AG04450 (cell line): ENCODE measurements around the gene TMEM132A. TPM values are rescaled to one million over a fixed set of nuclear protein-coding genes. Genes with fewer than 3 reads are reported as not detected.

Experiments
- CTCF ChIA-PET: fragments of 300-600, 350-600 bp; formaldehyde crosslinking; extraction: SDS; loops from one replicate; lab custom pipeline; 2022; ENCODE audit warnings: antibody characterized with exemption, inconsistent platforms; lab: Charles Lee
- POLR2A ChIA-PET: fragments of 350-600 bp; formaldehyde crosslinking; extraction: SDS; loops from one replicate; lab custom pipeline; 2021; ENCODE audit warnings: antibody characterized with exemption, inconsistent platforms; lab: Yijun Ruan, JAX
- DNase-seq: peaks from one replicate; pipeline ENCODE4 v3.0.0-alpha.2; 2011; ENCODE audit warnings: low read depth, low spot score
- H3K27ac ChIP-seq: one replicate; pipeline ENCODE4 v1.5.1; 2012; ENCODE audit warnings: low read depth, low read length, control low read depth
- H3K27me3 ChIP-seq: one replicate; pipeline ENCODE4 v1.6.0; 2012; ENCODE audit warnings: low read length; ENCODE audit not compliant: control insufficient read depth, insufficient read depth
- H3K4me3 ChIP-seq: 2 replicates; pipeline ENCODE4 v1.5.1; 2011; ENCODE audit warnings: mild to moderate bottlenecking, low read depth, low read length, control low read depth
- H3K9me3 ChIP-seq: 2 replicates; pipeline ENCODE4 v1.5.1; 2012; ENCODE audit warnings: low read length; ENCODE audit not compliant: control insufficient read depth, insufficient read depth
- CTCF ChIP-seq: IDR thresholded peaks from 2 replicates; pipeline ENCODE4 v1.5.1; 2011; ENCODE audit warnings: low read depth, low read length, control low read depth, inconsistent platforms
- polyA plus RNA-seq: library from polyadenylated mRNA; depleted of rRNA; stranded (reverse); fragments of >200 nt; gene quantifications from 2 replicates; pipeline ENCODE4 v1.2.3, GENCODE V29; 2011

Gene TMEM132A
- polyA plus RNA-seq, 1 experiment = 25.9 TPM

- CTCF ChIA-PET = interaction anchor here (1.4 kb wide), 1 partner anchor 9 kb away, joined by 3 read pairs; no protein-coding TSS in a partner anchor
- no peak overlapping the region for H3K27ac ChIP-seq
- H3K4me3 ChIP-seq = no peak overlapping the region
- POLR2A ChIA-PET = no interaction called here
- no peak for DNase-seq
- TF ChIP-seq CTCF = no peak
- peaks cover 14% of the 10 kb centered on the region for H3K27me3 ChIP-seq
- H3K9me3 ChIP-seq = no peaks in the 10 kb centered on the region
Observed at GRCh38 chr11:60978546-60979380, 54.5 kb downstream of the TMEM132A start.

DNA sequence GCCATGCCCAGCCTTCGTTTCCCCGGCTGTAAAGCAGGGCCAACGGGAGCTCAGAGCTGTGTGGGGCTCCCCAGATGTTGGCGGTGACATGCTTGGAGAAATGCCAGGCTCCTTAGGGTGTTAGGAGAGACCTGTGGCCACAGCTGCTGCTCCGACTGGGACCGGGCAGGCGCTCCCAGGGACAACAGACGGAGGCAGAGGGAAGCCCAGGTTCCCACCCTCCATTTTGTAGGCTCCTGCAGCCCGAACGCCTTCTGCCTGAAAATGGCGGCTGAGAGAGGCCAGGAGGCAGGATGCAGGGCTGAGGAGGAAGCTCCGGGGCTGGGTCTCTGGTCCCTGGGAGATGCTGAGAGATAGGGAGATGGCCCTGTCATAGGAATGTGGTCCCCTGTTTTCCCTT lies 57.3 kb downstream of the TMEM132A start:
- TF ChIP-seq CTCF = no peak
- Histone ChIP-seq H3K27me3 (peaks cover 7% of the 10 kb centered on the region), H3K27ac (no peak overlapping the region), H3K4me3 (no peak overlapping the region), H3K9me3 (no peaks in the 10 kb centered on the region)
- POLR2A ChIA-PET = no interaction called here
- CTCF ChIA-PET = no interaction called here
- no peak for DNase-seq

DNA sequence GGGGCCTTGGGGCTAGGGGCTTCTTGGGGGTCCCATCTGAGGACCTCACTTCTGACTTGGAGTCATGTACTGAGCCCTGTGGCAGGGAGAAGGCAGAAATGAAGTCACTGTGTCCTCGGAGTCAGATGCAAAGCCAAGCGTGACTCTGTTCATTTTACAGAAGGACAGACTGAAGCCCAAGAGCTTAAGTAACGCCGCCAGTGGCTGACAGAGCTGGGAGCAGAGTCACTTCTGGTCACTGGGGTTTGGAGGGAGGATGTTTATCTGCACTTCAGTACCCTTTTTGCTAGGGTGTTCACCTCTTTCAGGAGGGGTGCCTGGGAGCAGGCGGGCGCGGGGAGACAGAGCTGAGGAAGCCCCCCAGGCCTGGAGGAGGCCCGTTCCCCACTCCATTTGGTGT lies 57.9 kb downstream of the TMEM132A start:
- ChIA-PET CTCF (no interaction called here), POLR2A (no interaction called here)
- Histone ChIP-seq H3K27ac (no peak overlapping the region), H3K4me3 (no peak overlapping the region), H3K27me3 (peaks cover 8% of the 10 kb centered on the region), H3K9me3 (no peaks in the 10 kb centered on the region)
- TF ChIP-seq CTCF = no peak
- no peak for DNase-seq

GRCh38 chr11:60984149-60984548 lies 59.9 kb downstream of the TMEM132A start:
- ChIA-PET CTCF (no interaction called here), POLR2A (no interaction called here)
- Histone ChIP-seq H3K27me3 (peaks cover 18% of the 10 kb centered on the region), H3K9me3 (no peaks in the 10 kb centered on the region), H3K4me3 (no peak overlapping the region), H3K27ac (no peak overlapping the region)
- TF ChIP-seq CTCF = no peak
- DNase-seq = no peak

- Histone ChIP-seq H3K4me3 (no peak overlapping the region), H3K27ac (no peak overlapping the region), H3K27me3 (peaks cover 21% of the 10 kb centered on the region), H3K9me3 (no peaks in the 10 kb centered on the region)
- no peak for TF ChIP-seq CTCF
- ChIA-PET POLR2A (no interaction called here), CTCF (no interaction called here)
- no peak for DNase-seq
Observed at GRCh38 chr11:60984636-60985035, 60.4 kb downstream of the TMEM132A start.
